NT2/D1 (cell line): Measurements from ENCODE around the gene FRMPD4.

Experiments used
- DNase-seq: peaks from one replicate; pipeline ENCODE4 v3.0.0-alpha.2; 2011; ENCODE audit warnings: low read depth, low spot score
- H3K27me3 ChIP-seq: 2 replicates; pipeline ENCODE4 v1.6.0; 2011; ENCODE audit warnings: mild to moderate bottlenecking; ENCODE audit not compliant: insufficient read length, insufficient read depth
- H3K36me3 ChIP-seq: 2 replicates; pipeline ENCODE4 v1.6.1; 2011; ENCODE audit warnings: mild to moderate bottlenecking, low read length, mixed read lengths; ENCODE audit not compliant: insufficient read depth, insufficient read length
- H3K4me1 ChIP-seq: 2 replicates; pipeline ENCODE4 v1.5.1; 2011; ENCODE audit not compliant: insufficient read depth, insufficient read length
- H3K4me3 ChIP-seq: 2 replicates; pipeline ENCODE4 v1.5.1; 2011; ENCODE audit warnings: low read depth; ENCODE audit not compliant: insufficient read length
- H3K9ac ChIP-seq: 2 replicates; pipeline ENCODE4 v1.6.0; 2011; ENCODE audit warnings: low read depth; ENCODE audit not compliant: insufficient read length
- H3K9me3 ChIP-seq: 2 replicates; pipeline ENCODE4 v1.5.1; 2011; ENCODE audit warnings: mild to moderate bottlenecking, low read length; ENCODE audit not compliant: insufficient read depth
- SUZ12 ChIP-seq: IDR thresholded peaks from 2 replicates; pipeline ENCODE4 v1.6.1; 2011; ENCODE audit not compliant: insufficient read length, insufficient read depth; ENCODE audit errors: extremely low read depth
- YY1 ChIP-seq: IDR thresholded peaks from 2 replicates; pipeline ENCODE4 v1.6.1; 2011; ENCODE audit not compliant: insufficient read length, insufficient read depth
- ZNF274 ChIP-seq: IDR thresholded peaks from 2 replicates; pipeline ENCODE4 v1.6.1; 2011; ENCODE audit warnings: mild to moderate bottlenecking, low read depth, low read length

The FRMPD4 gene

GRCh38 chrX:12767856-12768255 lies 629.6 kb downstream of the FRMPD4 start:
- DNase-seq: no peak
- H3K9ac ChIP-seq: no peak overlapping the region
- no peaks in the 10 kb centered on the region; the same call in 1 of the 2 replicates for H3K9me3 ChIP-seq
- H3K27me3 ChIP-seq: no peaks in the 10 kb centered on the region
- no peaks in the 10 kb centered on the region for H3K36me3 ChIP-seq
- no peak for TF ChIP-seq ZNF274
- no peak for TF ChIP-seq SUZ12
- TF ChIP-seq YY1: no peak
- no peak overlapping the region for H3K4me3 ChIP-seq
- H3K4me1 ChIP-seq: no peaks in the 10 kb centered on the region

GRCh38 chrX:12768491-12768890 lies 630.2 kb downstream of the FRMPD4 start:
- Histone ChIP-seq H3K27me3 (no peaks in the 10 kb centered on the region), H3K4me3 (no peak overlapping the region), H3K9ac (no peak overlapping the region), H3K36me3 (no peaks in the 10 kb centered on the region), H3K9me3 (no peaks in the 10 kb centered on the region; the same call in 1 of the 2 replicates), H3K4me1 (no peaks in the 10 kb centered on the region)
- DNase-seq: no peak
- no peak for TF ChIP-seq ZNF274
- TF ChIP-seq SUZ12: no peak
- no peak for TF ChIP-seq YY1

- Histone ChIP-seq H3K27me3 (no peaks in the 10 kb centered on the region), H3K36me3 (no peaks in the 10 kb centered on the region), H3K4me1 (no peaks in the 10 kb centered on the region), H3K9me3 (no peaks in the 10 kb centered on the region; the same call in 1 of the 2 replicates), H3K4me3 (no peak overlapping the region), H3K9ac (no peak overlapping the region)
- no peak for DNase-seq
- no peak for TF ChIP-seq YY1
- no peak for TF ChIP-seq SUZ12
- TF ChIP-seq ZNF274: no peak
These were observed 632.2 kb downstream of the FRMPD4 start for GRCh38 chrX:12770440-12770839.

GRCh38 chrX:12771445-12772069 lies 633.3 kb downstream of the FRMPD4 start:
- no peak for DNase-seq
- Histone ChIP-seq H3K4me1 (no peaks in the 10 kb centered on the region), H3K4me3 (no peak overlapping the region), H3K9me3 (no peaks in the 10 kb centered on the region; the same call in 1 of the 2 replicates), H3K9ac (no peak overlapping the region), H3K27me3 (no peaks in the 10 kb centered on the region), H3K36me3 (no peaks in the 10 kb centered on the region)
- TF ChIP-seq SUZ12: no peak
- no peak for TF ChIP-seq YY1
